Lower leg skin (tissue), 4 donors: ENCODE data around the gene PTPN2. TPM values are rescaled to one million over a fixed set of nuclear protein-coding genes. Genes with fewer than 3 reads are reported as not detected.

Experiments
- DNase-seq, 2 donors: peaks; one replicate each; pipeline ENCODE4 v3.0.0-alpha.2; 2019; ENCODE audit warnings: low spot score in 2 of 2
- H3K4me3 ChIP-seq: fragments of 200-600 bp; sonication (generic); 2 replicates; pipeline ENCODE4 v1.5.1; 2017; ENCODE audit warnings: mild to moderate bottlenecking, low read depth; ENCODE audit not compliant: poor library complexity, severe bottlenecking
- POLR2A ChIP-seq, 2 donors: fragments of 450-650 bp; IDR thresholded peaks; one replicate each; pipeline ENCODE4 v1.6.1; 2016 to 2017; ENCODE audit warnings: antibody characterized with exemption in 2 of 2, mild to moderate bottlenecking in 1 of 2, moderate library complexity in 1 of 2
- WGBS, 2 donors: methylation state at CpG; one replicate each; pipeline ENCODE4 v1.1.5; 2018; 5-methylcytosine and 5-hydroxymethylcytosine counted together
- intact Hi-C: fragments of 100-400 bp; cut with DNase I; formaldehyde crosslinking; loops from one replicate; pipeline ENCODE4 v1.15.0; 2023; ENCODE audit warnings: low total_unique reads
- total RNA-seq, 4 donors: library from RNA; depleted of rRNA; stranded (reverse); fragments of >200 nt; gene quantifications; one replicate each; pipeline ENCODE4 v1.1.0, GENCODE V29; 2016
- TF ChIP-seq, protein P1 (sequence below), 3 donors: fragments of 450-650 bp; IDR thresholded peaks; one replicate each; pipeline ENCODE4 v1.5.1; 2016; ENCODE audit warnings: antibody characterized with exemption in 3 of 3, mild to moderate bottlenecking in 3 of 3, moderate library complexity in 2 of 3

Gene PTPN2
- total RNA-seq, 4 donors from 2014 or later: 26.0 to 53.2 (median 40.4) TPM

DNA sequence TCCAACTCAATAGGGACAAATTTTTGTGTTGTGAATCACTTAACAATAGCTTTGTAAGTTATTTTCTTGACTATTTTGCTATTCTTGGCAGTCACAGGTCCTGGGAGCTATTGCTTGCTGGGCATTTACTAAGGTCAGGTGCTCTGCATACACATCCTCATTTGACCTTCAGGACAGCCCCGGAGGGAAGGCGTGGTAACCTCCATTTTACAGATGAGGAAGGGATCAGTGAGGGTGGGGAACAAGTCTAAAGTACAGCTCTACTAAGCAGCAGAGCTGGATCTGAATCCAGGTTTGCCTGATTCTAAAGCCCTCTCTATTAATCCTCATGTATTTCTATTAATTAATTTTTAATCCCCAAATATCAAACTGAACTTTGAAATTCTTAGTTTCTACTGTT, 58.8 kb downstream of the PTPN2 start:
- TF ChIP-seq POLR2A (IDR thresholded peaks at IDR 0.05): no peak
- TF ChIP-seq, protein P1, sequence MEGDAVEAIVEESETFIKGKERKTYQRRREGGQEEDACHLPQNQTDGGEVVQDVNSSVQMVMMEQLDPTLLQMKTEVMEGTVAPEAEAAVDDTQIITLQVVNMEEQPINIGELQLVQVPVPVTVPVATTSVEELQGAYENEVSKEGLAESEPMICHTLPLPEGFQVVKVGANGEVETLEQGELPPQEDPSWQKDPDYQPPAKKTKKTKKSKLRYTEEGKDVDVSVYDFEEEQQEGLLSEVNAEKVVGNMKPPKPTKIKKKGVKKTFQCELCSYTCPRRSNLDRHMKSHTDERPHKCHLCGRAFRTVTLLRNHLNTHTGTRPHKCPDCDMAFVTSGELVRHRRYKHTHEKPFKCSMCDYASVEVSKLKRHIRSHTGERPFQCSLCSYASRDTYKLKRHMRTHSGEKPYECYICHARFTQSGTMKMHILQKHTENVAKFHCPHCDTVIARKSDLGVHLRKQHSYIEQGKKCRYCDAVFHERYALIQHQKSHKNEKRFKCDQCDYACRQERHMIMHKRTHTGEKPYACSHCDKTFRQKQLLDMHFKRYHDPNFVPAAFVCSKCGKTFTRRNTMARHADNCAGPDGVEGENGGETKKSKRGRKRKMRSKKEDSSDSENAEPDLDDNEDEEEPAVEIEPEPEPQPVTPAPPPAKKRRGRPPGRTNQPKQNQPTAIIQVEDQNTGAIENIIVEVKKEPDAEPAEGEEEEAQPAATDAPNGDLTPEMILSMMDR (IDR thresholded peaks at IDR 0.05): no peak
- 96 to 98% methylated on average over 2 of the region's 2 CpGs for WGBS, 2 donors
- DNase-seq: no peak
- intact Hi-C loops: no loop called here
- H3K4me3 ChIP-seq: no peak overlapping the region

DNA sequence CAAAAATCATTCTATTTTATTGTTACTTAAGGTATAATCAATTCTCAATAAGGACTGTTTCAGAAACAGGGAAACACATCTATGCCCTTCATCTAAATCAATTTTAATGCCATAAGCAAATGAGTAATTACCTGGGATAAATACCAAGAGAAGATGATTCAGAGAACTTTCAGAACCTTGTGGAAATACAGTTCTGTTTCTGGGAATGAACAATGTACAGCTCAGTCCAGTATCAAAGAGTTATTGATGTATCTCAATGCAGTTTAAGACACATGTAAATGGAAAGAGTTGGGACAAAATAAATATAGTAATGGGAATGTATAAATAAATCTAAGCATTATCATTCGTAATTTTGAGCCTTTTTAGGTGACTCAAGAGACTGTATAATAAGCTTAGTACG, 60.1 kb downstream of the PTPN2 start:
- WGBS, 2 donors: 93 to 96% methylated on average over 2 of the region's 2 CpGs
- intact Hi-C loops: no loop called here

DNA sequence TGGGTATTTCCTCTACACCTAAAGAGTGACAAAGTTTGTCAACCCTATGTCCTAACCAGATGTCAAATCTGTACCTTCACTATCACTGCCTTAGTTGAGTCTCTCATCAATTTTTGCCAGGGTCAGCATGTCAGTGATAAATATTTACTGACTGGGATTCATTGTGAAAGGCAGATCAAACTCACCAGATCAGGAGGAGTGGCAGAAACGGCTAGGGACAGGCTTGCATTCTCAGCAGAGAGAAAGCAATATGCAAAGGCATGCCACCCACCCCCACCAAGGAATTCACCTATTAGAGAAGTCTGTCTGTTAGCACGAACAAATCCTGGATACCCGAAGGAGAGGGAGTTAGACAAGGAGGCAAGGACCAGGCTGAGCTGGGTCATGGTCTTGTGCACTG, 62.6 kb downstream of the PTPN2 start:
- no peak for DNase-seq
- WGBS, 2 donors: 78 to 84% methylated on average over 3 of the region's 3 CpGs
- no peak for TF ChIP-seq POLR2A (IDR thresholded peaks at IDR 0.05)
- TF ChIP-seq, protein P1 (IDR thresholded peaks at IDR 0.05): no peak
- intact Hi-C loops: no loop called here
- H3K4me3 ChIP-seq: no peak overlapping the region

More for the DNA sequence above, 60.1 kb downstream of the PTPN2 start:
- TF ChIP-seq POLR2A (IDR thresholded peaks at IDR 0.05): no peak
- TF ChIP-seq, protein P1 (IDR thresholded peaks at IDR 0.05): no peak
- no peak for DNase-seq
- H3K4me3 ChIP-seq: no peak overlapping the region

DNA sequence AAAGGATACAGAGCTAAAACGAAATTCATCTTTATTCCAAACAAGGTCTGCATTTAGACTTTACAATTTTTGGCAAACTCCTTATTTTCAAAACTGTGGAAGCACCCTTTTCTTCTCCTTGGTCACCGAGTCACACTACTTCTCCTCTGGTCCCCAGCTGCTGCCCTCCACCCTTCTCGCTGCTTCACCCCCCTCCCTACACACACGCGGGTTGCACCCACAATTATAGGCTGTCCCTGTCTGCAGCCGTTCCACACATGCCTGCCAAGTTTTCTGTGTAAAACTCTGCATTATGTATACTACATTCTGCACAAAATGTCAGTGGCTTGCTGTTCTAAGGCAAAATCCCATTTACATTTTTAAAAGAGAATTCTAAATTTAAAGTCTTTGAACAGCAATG, 63.5 kb downstream of the PTPN2 start:
- intact Hi-C loops: no loop called here
- WGBS, 2 donors: 62 to 68% methylated on average over 6 of the region's 6 CpGs
- TF ChIP-seq, protein P1 (IDR thresholded peaks at IDR 0.05): no peak
- no peak for TF ChIP-seq POLR2A (IDR thresholded peaks at IDR 0.05)
- H3K4me3 ChIP-seq: no peak overlapping the region
- no peak for DNase-seq

DNA sequence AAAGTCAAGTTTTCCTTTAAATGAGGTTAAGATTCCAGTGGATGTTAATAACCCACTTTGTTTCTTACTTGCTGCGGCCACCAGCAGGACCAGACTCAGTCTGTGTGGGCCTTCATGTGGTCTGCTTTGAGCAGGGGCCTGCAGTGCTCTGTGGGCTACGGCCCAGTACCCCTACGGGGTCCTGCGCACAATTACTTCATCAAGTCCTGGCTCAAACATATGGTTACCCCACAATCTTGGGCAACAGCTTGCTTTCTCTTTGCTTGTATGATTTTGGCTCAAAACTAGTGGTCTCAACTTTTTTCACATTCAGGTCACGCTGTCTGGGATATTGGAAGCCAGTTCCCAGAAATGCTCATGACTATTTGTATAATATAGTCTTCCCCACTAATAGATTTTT, 64.2 kb downstream of the PTPN2 start:
- intact Hi-C loops: no loop called here
- DNase-seq: no peak
- no peak for TF ChIP-seq POLR2A (IDR thresholded peaks at IDR 0.05)
- TF ChIP-seq, protein P1 (IDR thresholded peaks at IDR 0.05): no peak
- WGBS, 2 donors: 92 to 95% methylated on average over 5 of the region's 5 CpGs
- no peak overlapping the region for H3K4me3 ChIP-seq

DNA sequence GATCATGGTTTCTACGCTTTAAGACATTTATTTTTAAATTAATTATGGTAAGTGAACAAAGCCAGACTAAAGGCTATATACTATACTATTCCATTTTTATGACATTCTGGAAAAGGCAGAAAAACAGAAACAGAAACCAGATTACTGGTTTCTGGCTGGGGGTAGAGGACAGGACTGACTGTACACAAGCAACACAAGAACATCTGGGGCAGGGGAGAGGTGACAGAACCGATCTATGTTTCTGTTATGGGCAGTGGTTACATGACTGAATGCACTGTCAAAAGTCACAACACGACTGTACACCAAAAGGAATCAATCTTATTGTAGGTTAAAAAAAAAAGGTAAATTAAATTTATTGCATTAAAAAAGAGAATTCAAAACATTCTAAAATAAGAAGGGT, 64.7 kb downstream of the PTPN2 start:
- DNase-seq: no peak
- no peak overlapping the region for H3K4me3 ChIP-seq
- TF ChIP-seq POLR2A (IDR thresholded peaks at IDR 0.05): no peak
- TF ChIP-seq, protein P1 (IDR thresholded peaks at IDR 0.05): no peak
- WGBS, 2 donors: 86 to 87% methylated on average over 3 of the region's 3 CpGs
- intact Hi-C loops: no loop called here
